GM18508 (cell line): Measurements from ENCODE around the gene ADGRD1.
"Not testable (repeated sequence)": the region's sequence is repeated elsewhere in the genome, so short reads cannot be mapped to it uniquely, and the experiment has no call there.

Experiments used
- ATAC-seq: cut with Tn5 transposase; IDR thresholded peaks from one replicate; pipeline ENCODE4 v1.9.1; 2021; ENCODE audit warnings: moderate number of reproducible peaks; ENCODE audit not compliant: insufficient read depth, unreplicated experiment

The ADGRD1 gene

GRCh38 chr12:131066207-131066885, 112.6 kb downstream of the ADGRD1 start:
- no peak for ATAC-seq

GRCh38 chr12:131066886-131067490, 113.3 kb downstream of the ADGRD1 start:
- ATAC-seq, result no peak

GRCh38 chr12:131067981-131068851, 114.5 kb downstream of the ADGRD1 start:
- ATAC-seq, result no peak

GRCh38 chr12:131068926-131069720, 115.4 kb downstream of the ADGRD1 start:
- ATAC-seq, result not testable (repeated sequence)

GRCh38 chr12:131070136-131070535, 116.4 kb downstream of the ADGRD1 start:
- not testable (repeated sequence) for ATAC-seq

- ATAC-seq, result not testable (repeated sequence)
These were observed 117.0 kb downstream of the ADGRD1 start for GRCh38 chr12:131070668-131071067.

- not testable (repeated sequence) for ATAC-seq
These were observed 117.6 kb downstream of the ADGRD1 start for GRCh38 chr12:131071234-131071820.

GRCh38 chr12:131071950-131072349, 118.2 kb downstream of the ADGRD1 start:
- ATAC-seq, result not testable (repeated sequence)

- no peak for ATAC-seq
These were observed 118.9 kb downstream of the ADGRD1 start for GRCh38 chr12:131072451-131073230.

GRCh38 chr12:131074221-131075083, 120.7 kb downstream of the ADGRD1 start:
- ATAC-seq, result no peak

GRCh38 chr12:131075194-131075593, 121.5 kb downstream of the ADGRD1 start:
- no peak for ATAC-seq

- no peak for ATAC-seq
These were observed 121.9 kb downstream of the ADGRD1 start for GRCh38 chr12:131075611-131076010.

GRCh38 chr12:131076296-131076695, 122.6 kb downstream of the ADGRD1 start:
- no peak for ATAC-seq

GRCh38 chr12:131076791-131077747, 123.4 kb downstream of the ADGRD1 start:
- ATAC-seq, result no peak

GRCh38 chr12:131077931-131078391, 124.3 kb downstream of the ADGRD1 start:
- ATAC-seq, result no peak

GRCh38 chr12:131082290-131083194, 128.8 kb downstream of the ADGRD1 start:
- ATAC-seq, result no peak
